PC-9 (cell line): Measurements from ENCODE around the gene STAMBPL1. TPM values are rescaled to one million over a fixed set of nuclear protein-coding genes. Genes with fewer than 3 reads are reported as not detected.

Source experiments
- BruUV-seq: library from RNA; stranded (reverse); fragments of 400-500 nt; replicated peaks from 2 replicates; lab custom pipeline; 2021; lab: Mats Ljungman, UMichigan
- CTCF ChIA-PET: fragments of 300-600 bp; sonication (Branson Sonifier 250); formaldehyde crosslinking; loops from one replicate; lab custom pipeline; 2022; ENCODE audit warnings: antibody characterized with exemption; lab: Charles Lee
- POLR2A ChIA-PET: fragments of 300-600 bp; sonication (Branson Sonifier 250); formaldehyde crosslinking; loops from one replicate; lab custom pipeline; 2022; ENCODE audit warnings: antibody characterized with exemption; ENCODE audit not compliant: unreplicated experiment; lab: Charles Lee
- DNase-seq, 2 experiments: peaks; one replicate each; pipeline versions ENCODE4 v3.0.0 to v3.0.0-alpha.2; 2015 to 2022; ENCODE audit warnings: mixed read lengths in 1 of 2
- H2AFZ ChIP-seq: fragments of 200-600 bp; sonication (generic); 2 replicates; pipeline ENCODE4 v1.8.1; 2017; ENCODE audit warnings: antibody characterized with exemption
- H3F3A ChIP-seq: fragments of 200-600 bp; sonication (generic); 2 replicates; pipeline ENCODE4 v1.8.1; 2017; ENCODE audit warnings: antibody characterized with exemption, mild to moderate bottlenecking, low read depth; ENCODE audit not compliant: insufficient read depth
- H3K27ac ChIP-seq: fragments of 200-600 bp; sonication (generic); 2 replicates; pipeline ENCODE4 v1.6.1; 2016; ENCODE audit warnings: mixed run types
- H3K27me3 ChIP-seq: fragments of 200-600 bp; sonication (generic); 2 replicates; pipeline ENCODE4 v1.6.1; 2016; ENCODE audit warnings: low read depth, mixed run types; ENCODE audit not compliant: insufficient read depth
- H3K36me3 ChIP-seq: fragments of 200-600 bp; sonication (generic); 2 replicates; pipeline ENCODE4 v1.6.1; 2016; ENCODE audit warnings: low read depth, mixed run types
- H3K4me1 ChIP-seq: fragments of 200-600 bp; sonication (generic); replicated peaks from 2 replicates; pipeline ENCODE4 v1.6.1; 2016; ENCODE audit warnings: mixed run types; ENCODE audit not compliant: insufficient read depth
- H3K4me2 ChIP-seq: fragments of 200-600 bp; sonication (generic); 2 replicates; pipeline ENCODE4 v1.6.1; 2017; ENCODE audit warnings: mixed run types
- H3K4me3 ChIP-seq: fragments of 200-600 bp; sonication (generic); 2 replicates; pipeline ENCODE4 v1.6.1; 2016; ENCODE audit warnings: mixed run types
- H3K79me2 ChIP-seq: fragments of 200-600 bp; sonication (generic); 2 replicates; pipeline ENCODE4 v1.6.1; 2017; ENCODE audit warnings: low read depth, mixed run types
- H3K9me2 ChIP-seq: fragments of 200-600 bp; sonication (generic); 2 replicates; pipeline ENCODE4 v1.8.1; 2017; ENCODE audit warnings: mild to moderate bottlenecking; ENCODE audit not compliant: insufficient read depth
- H3K9me3 ChIP-seq: fragments of 200-600 bp; sonication (generic); 2 replicates; pipeline ENCODE4 v1.8.1; 2016; ENCODE audit warnings: low read depth; ENCODE audit not compliant: insufficient read depth
- H4K20me1 ChIP-seq: fragments of 200-600 bp; sonication (generic); 2 replicates; pipeline ENCODE4 v1.8.1; 2017; ENCODE audit not compliant: insufficient read depth
- EZH2 ChIP-seq: fragments of 200-600 bp; sonication (generic); IDR thresholded peaks from 2 replicates; pipeline ENCODE4 v1.8.0; 2017; ENCODE audit warnings: antibody characterized with exemption, low read depth
- intact Hi-C: fragments of 100-400 bp; cut with micrococcal nuclease; formaldehyde crosslinking; loops from one replicate; pipeline ENCODE4 v1.10.0; 2022; ENCODE audit not compliant: unreplicated experiment
- total RNA-seq: library from RNA; stranded (reverse); gene quantifications from 2 replicates; pipeline ENCODE4 v1.2.3, GENCODE V29; 2021
- TF ChIP-seq, protein P1 (sequence below): fragments of 200-600 bp; sonication (generic); conservative IDR thresholded peaks from 2 replicates; pipeline ENCODE4 v1.6.1; 2017; ENCODE audit warnings: mixed run types, antibody characterized with exemption, mild to moderate bottlenecking, moderate library complexity

The STAMBPL1 gene
- total RNA-seq, 1 experiment from 2014 or later: 7.4 TPM

DNA sequence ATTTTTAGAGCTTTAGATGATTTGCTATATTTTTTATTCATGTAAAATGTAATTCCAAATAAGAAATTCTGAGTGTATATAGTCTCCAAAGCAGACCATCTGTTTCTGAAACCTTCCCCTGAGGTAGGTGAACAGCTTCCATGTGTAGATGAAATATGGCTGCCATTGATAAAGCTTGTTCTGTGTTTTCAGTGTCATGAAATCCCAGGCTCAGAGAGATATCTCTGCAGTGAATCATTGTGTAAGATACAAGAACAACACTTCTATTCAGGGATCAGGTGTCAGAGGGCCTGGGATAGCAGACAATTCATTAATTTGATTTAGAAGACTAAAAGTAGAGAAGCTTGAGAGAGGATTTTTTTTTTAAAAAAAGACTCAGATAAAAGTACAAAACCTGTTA is 43.5 kb downstream of the STAMBPL1 start:
- no peaks in the 10 kb centered on the region for H3K79me2 ChIP-seq
- no peak overlapping the region for H2AFZ ChIP-seq
- TF ChIP-seq EZH2: no peak
- TF ChIP-seq, protein P1, sequence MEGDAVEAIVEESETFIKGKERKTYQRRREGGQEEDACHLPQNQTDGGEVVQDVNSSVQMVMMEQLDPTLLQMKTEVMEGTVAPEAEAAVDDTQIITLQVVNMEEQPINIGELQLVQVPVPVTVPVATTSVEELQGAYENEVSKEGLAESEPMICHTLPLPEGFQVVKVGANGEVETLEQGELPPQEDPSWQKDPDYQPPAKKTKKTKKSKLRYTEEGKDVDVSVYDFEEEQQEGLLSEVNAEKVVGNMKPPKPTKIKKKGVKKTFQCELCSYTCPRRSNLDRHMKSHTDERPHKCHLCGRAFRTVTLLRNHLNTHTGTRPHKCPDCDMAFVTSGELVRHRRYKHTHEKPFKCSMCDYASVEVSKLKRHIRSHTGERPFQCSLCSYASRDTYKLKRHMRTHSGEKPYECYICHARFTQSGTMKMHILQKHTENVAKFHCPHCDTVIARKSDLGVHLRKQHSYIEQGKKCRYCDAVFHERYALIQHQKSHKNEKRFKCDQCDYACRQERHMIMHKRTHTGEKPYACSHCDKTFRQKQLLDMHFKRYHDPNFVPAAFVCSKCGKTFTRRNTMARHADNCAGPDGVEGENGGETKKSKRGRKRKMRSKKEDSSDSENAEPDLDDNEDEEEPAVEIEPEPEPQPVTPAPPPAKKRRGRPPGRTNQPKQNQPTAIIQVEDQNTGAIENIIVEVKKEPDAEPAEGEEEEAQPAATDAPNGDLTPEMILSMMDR: no peak
- no peaks in the 10 kb centered on the region for H3K9me2 ChIP-seq
- no peak overlapping the region for H3K4me3 ChIP-seq
- BruUV-seq: no TSS peak
- H4K20me1 ChIP-seq: no peaks in the 10 kb centered on the region
- POLR2A ChIA-PET: interaction anchor here (0.6 kb wide), 1 partner anchor 571 kb away, joined by 4 read pairs; no protein-coding TSS in a partner anchor
- intact Hi-C loops: no loop called here
- no peak overlapping the region for H3K4me2 ChIP-seq
- no peaks in the 10 kb centered on the region for H3K27me3 ChIP-seq
- H3K9me3 ChIP-seq: no peaks in the 10 kb centered on the region
- no peaks in the 10 kb centered on the region; the same call in 1 of the 2 replicates for H3K36me3 ChIP-seq
- DNase-seq: no peak
- H3K4me1 ChIP-seq: no peaks in the 10 kb centered on the region
- CTCF ChIA-PET: interaction anchor here (0.6 kb wide), 1 partner anchor 224 kb away, joined by 3 read pairs; no protein-coding TSS in a partner anchor
- no peak overlapping the region for H3K27ac ChIP-seq
- no peaks in the 10 kb centered on the region for H3F3A ChIP-seq

DNA sequence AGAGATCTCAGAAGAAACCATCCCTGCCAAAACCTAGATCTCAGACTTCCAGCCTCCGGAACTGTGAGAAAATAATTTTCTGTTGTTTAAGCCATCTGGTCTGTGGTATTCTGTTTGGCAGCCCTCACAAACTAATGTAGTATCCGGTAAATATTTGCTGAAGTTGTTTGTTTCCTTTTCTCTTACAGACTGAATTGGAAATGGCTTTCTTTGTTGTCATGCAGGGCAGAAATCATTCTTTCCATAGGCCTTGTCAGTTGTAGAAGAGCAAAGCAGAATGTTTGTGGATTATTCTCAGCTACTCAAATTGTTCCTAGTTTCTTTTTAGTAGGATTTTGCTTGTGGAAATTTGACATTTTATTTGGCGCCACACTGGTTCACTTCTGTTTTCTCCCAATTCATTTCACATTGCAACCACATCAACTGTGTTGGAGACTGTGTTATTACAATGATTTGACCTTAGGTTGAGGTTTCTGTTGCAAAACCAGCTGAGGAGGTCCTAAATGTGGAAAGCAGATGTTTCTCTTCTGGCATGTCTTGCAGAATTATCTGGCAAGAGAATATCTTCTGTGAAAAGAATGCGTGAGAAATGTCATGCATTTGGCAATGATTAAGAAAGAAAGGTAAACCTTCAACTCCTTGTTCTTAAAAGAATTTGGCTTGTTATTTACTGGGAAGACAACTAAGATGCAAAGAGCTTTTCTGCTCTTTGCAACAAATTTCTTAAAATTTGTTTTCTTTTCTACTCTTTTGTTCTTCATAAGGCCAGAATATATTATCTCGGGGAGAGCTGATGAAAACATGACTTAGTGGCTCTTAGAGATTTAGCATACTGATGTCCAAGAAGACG is 46.7 kb downstream of the STAMBPL1 start:
- Histone ChIP-seq H3K9me3 (no peaks in the 10 kb centered on the region), H3K4me1 (no peaks in the 10 kb centered on the region), H3K27me3 (no peaks in the 10 kb centered on the region), H3K4me3 (no peak overlapping the region), H3K27ac (no peak overlapping the region), H2AFZ (no peak overlapping the region), H4K20me1 (no peaks in the 10 kb centered on the region), H3K9me2 (no peaks in the 10 kb centered on the region), H3K36me3 (no peaks in the 10 kb centered on the region; the same call in 1 of the 2 replicates), H3K4me2 (no peak overlapping the region), H3F3A (no peaks in the 10 kb centered on the region), H3K79me2 (no peaks in the 10 kb centered on the region)
- intact Hi-C loops: no loop called here
- no TSS peak for BruUV-seq
- CTCF ChIA-PET: interaction anchor here (0.6 kb wide), 1 partner anchor 89 kb away, joined by 3 read pairs; no protein-coding TSS in a partner anchor
- TF ChIP-seq EZH2: no peak
- DNase-seq: no peak
- POLR2A ChIA-PET: no interaction called here

DNA sequence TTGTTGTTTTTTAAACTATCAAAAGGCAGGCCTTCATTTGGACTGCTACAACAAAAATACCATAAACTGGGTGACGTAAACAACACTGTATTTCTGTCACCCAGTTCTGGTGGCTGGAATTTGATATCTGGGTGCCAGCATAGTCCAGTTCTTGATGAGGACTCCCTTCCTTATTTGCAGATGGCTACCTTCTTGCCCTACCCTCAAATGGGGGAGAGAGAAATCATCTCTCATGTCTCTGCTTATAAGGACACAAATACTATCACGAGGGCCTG is 47.3 kb downstream of the STAMBPL1 start:
- no peak for TF ChIP-seq EZH2
- TF ChIP-seq, protein P1: no peak
- no peak overlapping the region for H3K4me3 ChIP-seq
- no peaks in the 10 kb centered on the region; the same call in 1 of the 2 replicates for H3K36me3 ChIP-seq
- H3K9me2 ChIP-seq: no peaks in the 10 kb centered on the region
- no peaks in the 10 kb centered on the region for H4K20me1 ChIP-seq
- H3F3A ChIP-seq: 0 out of 2 replicates have a peak, but pooled peaks cover 4% of the 10 kb centered on the region
- H3K27me3 ChIP-seq: no peaks in the 10 kb centered on the region
- H2AFZ ChIP-seq: no peak overlapping the region
- DNase-seq: no peak
- CTCF ChIA-PET: no interaction called here
- H3K9me3 ChIP-seq: no peaks in the 10 kb centered on the region
- H3K79me2 ChIP-seq: no peaks in the 10 kb centered on the region
- H3K4me1 ChIP-seq: 0 out of 2 replicates have a peak, but pooled peaks cover 4% of the 10 kb centered on the region
- no peak overlapping the region for H3K4me2 ChIP-seq
- H3K27ac ChIP-seq: no peak overlapping the region
- POLR2A ChIA-PET: no interaction called here
- intact Hi-C loops: no loop called here
- BruUV-seq: no TSS peak
